H1 (cell line): Measurements from ENCODE around the gene LY86. TPM values are rescaled to one million over a fixed set of nuclear protein-coding genes. Genes with fewer than 3 reads are reported as not detected.

ENCODE experiments used
- CHD7 ChIP-seq: fragments of 300-600 bp; sonication (generic); IDR thresholded peaks from 2 replicates; pipeline ENCODE4 v1.7.1; 2012; ENCODE audit warnings: low read length, moderate library complexity, mild to moderate bottlenecking, inconsistent platforms; ENCODE audit not compliant: insufficient replicate concordance
- MAX ChIP-seq: IDR thresholded peaks from 2 replicates; pipeline ENCODE4 v1.6.1; 2012; ENCODE audit warnings: inconsistent platforms
- SRF ChIP-seq: IDR thresholded peaks from 2 replicates; pipeline ENCODE4 v1.6.1; 2011; ENCODE audit warnings: mild to moderate bottlenecking, low read depth, low read length, moderate library complexity
- polyA plus RNA-seq, 7 experiments: library from polyadenylated mRNA; depleted of rRNA in 3 of 7; stranded (reverse) in 5 of 7; unstranded in 2 of 7; fragments of >200 nt in 5 of 7; fragments of 200-250 nt in 2 of 7; gene quantifications; 1 replicate in 5 of 7; 2 replicates in 1 of 7; 4 replicates in 1 of 7; pipeline versions ENCODE4 v1.2.1 to v1.2.3, GENCODE V29; 2011 to 2013; ENCODE audit warnings: missing spikeins in 2 of 7, mixed read lengths in 2 of 7
- total RNA-seq: library from RNA; stranded (reverse); fragmentation: NEBNext Ultra II Directional; extraction: Animal tissue kit (Norgen Biotek cat#: 25700); gene quantifications from 2 replicates; pipeline ENCODE4 v1.2.1, GENCODE V29; 2021

LY86 gene
- total and polyA plus RNA-seq, 2 of the 8 experiments (the other 6 are each of a cell fraction or from before 2014, with no cell fraction given): not detected

GRCh38 chr6:6700407-6701270, 112.1 kb downstream of the LY86 start (continued):
- no peak for TF ChIP-seq CHD7
- TF ChIP-seq MAX: no peak
- TF ChIP-seq SRF: no peak
